A549 (cell line): ENCODE data around the gene CCDC38. TPM values are rescaled to one million over a fixed set of nuclear protein-coding genes. Genes with fewer than 3 reads are reported as not detected.

Experiments used
- ATAC-seq, 2 experiments: fragments of 200-7000 bp in 1 of 2; fragments of >200 bp in 1 of 2; cut with Nextera tagmentation in 1 of 2; cut with Tn5 transposase in 1 of 2; 3 replicates each; pipeline versions ENCODE4 v1.8.0 to v1.9.1; 2018 to 2020; ENCODE audit warnings: mild to moderate bottlenecking in 1 of 2, moderate library complexity in 1 of 2
- CTCF ChIA-PET: fragments of 300-600 bp; sonication (Branson Sonifier 250); formaldehyde crosslinking; extraction: SDS; loops from one replicate; lab custom pipeline; 2021; ENCODE audit warnings: antibody characterized with exemption, inconsistent platforms; lab: Yijun Ruan, JAX
- POLR2A ChIA-PET: fragments of 350-600 bp; formaldehyde crosslinking; extraction: SDS; loops from one replicate; lab custom pipeline; 2021; ENCODE audit warnings: antibody characterized with exemption, inconsistent platforms; lab: Yijun Ruan, JAX
- DNase-seq, 2 experiments: peaks; one replicate each; pipeline versions ENCODE4 v3.0.0 to v3.0.0-alpha.2; 2011 to 2016; ENCODE audit warnings: low read depth in 1 of 2, low spot score in 1 of 2
- FAIRE-seq: peaks from 2 replicates; lab custom pipeline; 2011; peaks lifted over from hg19 to GRCh38; lab: Jason Lieb, UNC
- H3K27ac ChIP-seq, 2 experiments: fragments of >200 bp; sonication (Bioruptor Twin); formaldehyde crosslinking; 3 replicates each; pipeline ENCODE4 v1.5.1; 2016 to 2017
- H3K4me1 ChIP-seq: fragments of >200 bp; sonication (Bioruptor Twin); formaldehyde crosslinking; 3 replicates; pipeline ENCODE4 v1.6.1; 2016
- H3K4me2 ChIP-seq: fragments of >200 bp; sonication (Bioruptor Twin); formaldehyde crosslinking; 3 replicates; pipeline ENCODE4 v1.6.1; 2016
- H3K4me3 ChIP-seq: fragments of >200 bp; sonication (Bioruptor Twin); formaldehyde crosslinking; 3 replicates; pipeline ENCODE4 v1.5.1; 2016
- H3K9me3 ChIP-seq: fragments of >200 bp; sonication (Bioruptor Twin); formaldehyde crosslinking; 3 replicates; pipeline ENCODE4 v1.6.1; 2016
- BHLHE40 ChIP-seq: IDR thresholded peaks from 2 replicates; pipeline ENCODE4 v1.6.1; 2012; ENCODE audit warnings: low read depth, low read length, inconsistent platforms
- CBX8 ChIP-seq: fragments of 200-600 bp; sonication (generic); IDR thresholded peaks from 2 replicates; pipeline ENCODE4 v1.6.1; 2016
- CHD4 ChIP-seq: fragments of 200-600 bp; sonication (generic); IDR thresholded peaks from 2 replicates; pipeline ENCODE4 v1.6.1; 2016; ENCODE audit warnings: antibody characterized with exemption, mild to moderate bottlenecking, borderline replicate concordance
- EP300 ChIP-seq, 2 experiments: fragments of >200 bp; sonication (Bioruptor Twin); formaldehyde crosslinking; IDR thresholded peaks; 2 replicates in 1 of 2; 3 replicates in 1 of 2; pipeline ENCODE4 v1.6.1; 2016 to 2017
- FOSB ChIP-seq: fragments of 250-450 bp; sonication (Bioruptor Pico); IDR thresholded peaks from 2 replicates; pipeline ENCODE4 v1.5.0; 2020; ENCODE audit warnings: mild to moderate bottlenecking, moderate library complexity
- FOSL2 ChIP-seq, 2 experiments: fragments of 450-650 bp in 1 of 2; fragments of >200 bp in 1 of 2; sonication (Bioruptor Twin) in 1 of 2; formaldehyde crosslinking; IDR thresholded peaks; 2 replicates each; pipeline versions ENCODE4 v1.5.0 to v1.6.1; 2016 to 2020; ENCODE audit warnings: mild to moderate bottlenecking in 1 of 2, moderate library complexity in 1 of 2
- FOXS1 ChIP-seq: fragments of 250-450 bp; sonication (Bioruptor Pico); IDR thresholded peaks from 2 replicates; pipeline ENCODE4 v1.5.0; 2020; ENCODE audit warnings: mild to moderate bottlenecking, moderate library complexity
- GATA3 ChIP-seq: IDR thresholded peaks from 2 replicates; pipeline ENCODE4 v1.6.1; 2012; ENCODE audit warnings: borderline replicate concordance
- HDAC2 ChIP-seq: fragments of 200-600 bp; sonication (generic); IDR thresholded peaks from 2 replicates; pipeline ENCODE4 v1.6.1; 2016
- HOXA7 ChIP-seq: fragments of 250-450 bp; sonication (Bioruptor Pico); IDR thresholded peaks from 2 replicates; pipeline ENCODE4 v1.5.0; 2020; ENCODE audit warnings: mild to moderate bottlenecking, moderate library complexity
- HOXB13 ChIP-seq: fragments of 250-450 bp; sonication (Bioruptor Pico); IDR thresholded peaks from 2 replicates; pipeline ENCODE4 v1.5.0; 2020; ENCODE audit warnings: low read depth, mild to moderate bottlenecking, moderate library complexity
- JUN ChIP-seq, 2 experiments: fragments of >200 bp; sonication (Bioruptor Twin); formaldehyde crosslinking; IDR thresholded peaks; 2 replicates in 1 of 2; 3 replicates in 1 of 2; pipeline ENCODE4 v1.6.1; 2016 to 2017
- JUNB ChIP-seq: fragments of >200 bp; sonication (Bioruptor Twin); formaldehyde crosslinking; IDR thresholded peaks from 2 replicates; pipeline ENCODE4 v1.6.1; 2016
- KDM1A ChIP-seq: fragments of 200-600 bp; sonication (generic); IDR thresholded peaks from 2 replicates; pipeline ENCODE4 v1.6.1; 2016; ENCODE audit warnings: low read depth, mild to moderate bottlenecking
- KDM5A ChIP-seq: fragments of 200-600 bp; sonication (generic); IDR thresholded peaks from 2 replicates; pipeline ENCODE4 v1.6.1; 2016; ENCODE audit warnings: antibody characterized with exemption, mild to moderate bottlenecking
- MAFK ChIP-seq: fragments of 450-650 bp; IDR thresholded peaks from 2 replicates; pipeline ENCODE4 v1.6.1; 2014; ENCODE audit not compliant: partially characterized antibody
- MAX ChIP-seq: IDR thresholded peaks from 2 replicates; pipeline ENCODE4 v1.6.1; 2012
- MAZ ChIP-seq: fragments of 150-350 bp; IDR thresholded peaks from 2 replicates; pipeline ENCODE4 v1.6.1; 2014; ENCODE audit warnings: antibody characterized with exemption, low read depth, low read length, borderline replicate concordance
- NPAS2 ChIP-seq: fragments of 250-450 bp; sonication (Bioruptor Pico); IDR thresholded peaks from 2 replicates; pipeline ENCODE4 v1.8.0; 2022; ENCODE audit warnings: mild to moderate bottlenecking, moderate library complexity, borderline replicate concordance
- PBX3 ChIP-seq: IDR thresholded peaks from 2 replicates; pipeline ENCODE4 v1.6.1; 2012
- POLR2A ChIP-seq: IDR thresholded peaks from 2 replicates; pipeline ENCODE4 v1.6.1; 2012; ENCODE audit warnings: mild to moderate bottlenecking, low read length
- POLR2AphosphoS2 ChIP-seq: conservative IDR thresholded peaks from 2 replicates; pipeline ENCODE4 v1.6.1; 2012; ENCODE audit warnings: low read length, improper control_type of control experiment, inconsistent platforms
- RAD21 ChIP-seq, 2 experiments: fragments of >200 bp in 1 of 2; sonication (Bioruptor Twin) in 1 of 2; formaldehyde crosslinking in 1 of 2; IDR thresholded peaks in 1 of 2; conservative IDR thresholded peaks in 1 of 2; 2 replicates in 1 of 2; 3 replicates in 1 of 2; pipeline ENCODE4 v1.6.1; 2012 to 2018; ENCODE audit warnings: inconsistent platforms in 1 of 2
- RFX5 ChIP-seq: fragments of 450-650 bp; IDR thresholded peaks from 2 replicates; pipeline ENCODE4 v1.7.1; 2014; ENCODE audit warnings: antibody characterized with exemption, mild to moderate bottlenecking, moderate library complexity
- SMC3 ChIP-seq: fragments of >200 bp; sonication (Bioruptor Twin); formaldehyde crosslinking; IDR thresholded peaks from 3 replicates; pipeline ENCODE4 v1.6.1; 2018; ENCODE audit warnings: inconsistent platforms
- SREBF2 ChIP-seq: fragments of 450-650 bp; IDR thresholded peaks from 2 replicates; pipeline ENCODE4 v1.6.1; 2014; ENCODE audit warnings: mild to moderate bottlenecking, moderate library complexity
- ZSCAN20 ChIP-seq: fragments of 250-450 bp; sonication (Bioruptor Pico); IDR thresholded peaks from 2 replicates; pipeline ENCODE4 v1.8.0; 2022; ENCODE audit warnings: mild to moderate bottlenecking, moderate library complexity
- WGBS: methylation state at CpG from one replicate; pipeline ENCODE4 v1.1.6; 2017; ENCODE audit errors: missing lambda C conversion rate; 5-methylcytosine and 5-hydroxymethylcytosine counted together
- polyA plus RNA-seq, 4 experiments: library from polyadenylated mRNA; depleted of rRNA in 3 of 4; stranded (reverse); fragments of >200 nt; fragmentation: RNase III in 1 of 4; extraction: RNeasy Plus Mini Kit Qiagen cat#74134 plus additional on column Dnase treatment in 1 of 4; gene quantifications; 2 replicates in 3 of 4; 3 replicates in 1 of 4; pipeline ENCODE4 v1.2.3, GENCODE V29; 2011 to 2017
- TF ChIP-seq, protein P1 (sequence below): fragments of 450-650 bp; IDR thresholded peaks from 2 replicates; pipeline ENCODE4 v1.6.1; 2014; ENCODE audit warnings: antibody characterized with exemption
- TF ChIP-seq, protein P2 (sequence below): fragments of 200-600 bp; sonication (generic); IDR thresholded peaks from 2 replicates; pipeline ENCODE4 v1.6.1; 2016; ENCODE audit warnings: antibody characterized with exemption, mild to moderate bottlenecking, moderate library complexity

The CCDC38 gene
- polyA plus RNA-seq, 2 of the 4 experiments (the other 2 are of a cell fraction) = 0.18 to 0.41 TPM

DNA sequence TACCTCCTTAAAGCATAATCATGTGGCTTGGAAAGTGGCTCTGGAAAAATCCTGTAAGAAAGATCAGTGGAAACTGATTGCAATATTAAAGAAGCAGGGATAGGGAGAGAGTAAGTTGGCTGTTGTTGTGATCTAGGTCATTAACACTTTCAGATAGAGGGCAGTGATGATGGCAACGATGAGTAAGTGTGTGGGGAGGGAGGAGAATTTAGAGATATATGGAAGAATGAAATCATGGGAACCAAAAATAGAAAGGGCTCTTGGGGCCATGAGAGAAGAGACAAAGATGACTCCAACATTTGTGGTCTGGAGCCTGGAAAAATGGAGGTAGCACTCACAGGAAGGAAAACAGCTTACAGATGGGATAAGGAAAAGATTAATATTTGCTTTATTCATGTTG is 60.3 kb downstream of the CCDC38 start:
- ATAC-seq (no peak), FAIRE-seq (no peak), DNase-seq (no peak)
- ChIA-PET CTCF (interaction anchor here (1.8 kb wide), 1 partner anchor 16 kb away, joined by 3 read pairs; no protein-coding TSS in a partner anchor), POLR2A (no interaction called here)
- Histone ChIP-seq H3K4me3 (no peak overlapping the region), H3K9me3 (peaks cover 3% of the 10 kb centered on the region; the same call in 1 of the 3 replicates), H3K4me1 (no peaks in the 10 kb centered on the region), H3K4me2 (no peak overlapping the region), H3K27ac (no peak overlapping the region)
- TF ChIP-seq ZSCAN20 (CRISPR knock-in tag) (no peak), SREBF2 (no peak)
- TF ChIP-seq, protein P1, sequence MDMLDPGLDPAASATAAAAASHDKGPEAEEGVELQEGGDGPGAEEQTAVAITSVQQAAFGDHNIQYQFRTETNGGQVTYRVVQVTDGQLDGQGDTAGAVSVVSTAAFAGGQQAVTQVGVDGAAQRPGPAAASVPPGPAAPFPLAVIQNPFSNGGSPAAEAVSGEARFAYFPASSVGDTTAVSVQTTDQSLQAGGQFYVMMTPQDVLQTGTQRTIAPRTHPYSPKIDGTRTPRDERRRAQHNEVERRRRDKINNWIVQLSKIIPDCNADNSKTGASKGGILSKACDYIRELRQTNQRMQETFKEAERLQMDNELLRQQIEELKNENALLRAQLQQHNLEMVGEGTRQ = no peak
- WGBS = 15% methylated on average over 1 of the region's 1 CpG

DNA sequence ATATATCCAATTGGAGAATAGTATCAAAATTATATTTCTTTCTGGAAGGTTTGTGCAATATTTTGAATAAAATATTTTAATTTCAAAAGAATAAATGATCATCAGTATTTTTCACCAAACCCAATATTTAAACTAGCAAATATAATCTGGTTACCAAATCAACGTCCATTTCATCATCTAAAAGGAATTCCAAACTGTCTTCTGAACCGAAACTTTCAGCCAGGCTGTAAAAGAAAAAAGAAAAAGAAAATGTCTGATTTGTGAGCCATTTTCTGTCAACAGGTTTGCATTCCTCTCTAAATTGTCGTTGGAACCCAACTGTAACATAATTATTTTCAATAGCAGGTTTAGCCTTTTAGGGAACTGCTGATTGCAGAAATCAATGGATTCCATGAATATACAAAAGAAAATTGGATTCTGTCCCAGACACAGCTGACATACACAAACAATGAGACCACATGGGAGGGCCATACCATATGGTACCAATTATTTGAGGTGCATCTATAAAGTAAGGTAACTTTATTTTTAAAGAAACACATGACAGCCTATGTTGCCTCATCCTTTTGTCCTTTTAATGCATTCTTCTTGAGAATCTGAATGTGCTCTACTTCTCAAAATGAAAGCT is 61.0 kb downstream of the CCDC38 start:
- no peak for FAIRE-seq
- no peak for DNase-seq
- no peaks in the 10 kb centered on the region for H3K4me1 ChIP-seq
- 70% methylated on average over 3 of the region's 3 CpGs for WGBS
- CTCF ChIA-PET = no interaction called here
- no peak overlapping the region for H3K4me2 ChIP-seq
- H3K9me3 ChIP-seq = peaks cover 3% of the 10 kb centered on the region; the same call in 1 of the 3 replicates
- no peak overlapping the region for H3K27ac ChIP-seq
- TF ChIP-seq POLR2A = no peak
- TF ChIP-seq MAFK = no peak
- TF ChIP-seq HOXB13 (CRISPR knock-in tag) = no peak
- no peak for TF ChIP-seq RAD21 (conservative IDR thresholded peaks at IDR 0.05 in 1 of 2, IDR thresholded peaks at IDR 0.05 in 1 of 2)
- TF ChIP-seq MAX = no peak
- no peak for TF ChIP-seq JUN (IDR thresholded peaks at IDR 0.05)
- no peak for TF ChIP-seq EP300 (IDR thresholded peaks at IDR 0.05)
- TF ChIP-seq KDM1A = no peak
- TF ChIP-seq HDAC2 = no peak
- TF ChIP-seq CHD4 = no peak
- no peak for TF ChIP-seq MAZ
- no peak for TF ChIP-seq CBX8
- no peak for TF ChIP-seq JUNB
- no peak for TF ChIP-seq PBX3
- TF ChIP-seq HOXA7 (CRISPR knock-in tag) = no peak
- no peak for TF ChIP-seq SMC3
- TF ChIP-seq RFX5 = no peak
- no peak for TF ChIP-seq FOSL2 (IDR thresholded peaks at IDR 0.05)
- TF ChIP-seq FOSL2 (CRISPR knock-in tag; IDR thresholded peaks at IDR 0.05) = no peak
- TF ChIP-seq FOXS1 (CRISPR knock-in tag) = no peak
- no peak for TF ChIP-seq NPAS2 (CRISPR knock-in tag)
- H3K4me3 ChIP-seq = no peak overlapping the region
- ATAC-seq = no peak
- POLR2A ChIA-PET = no interaction called here

DNA sequence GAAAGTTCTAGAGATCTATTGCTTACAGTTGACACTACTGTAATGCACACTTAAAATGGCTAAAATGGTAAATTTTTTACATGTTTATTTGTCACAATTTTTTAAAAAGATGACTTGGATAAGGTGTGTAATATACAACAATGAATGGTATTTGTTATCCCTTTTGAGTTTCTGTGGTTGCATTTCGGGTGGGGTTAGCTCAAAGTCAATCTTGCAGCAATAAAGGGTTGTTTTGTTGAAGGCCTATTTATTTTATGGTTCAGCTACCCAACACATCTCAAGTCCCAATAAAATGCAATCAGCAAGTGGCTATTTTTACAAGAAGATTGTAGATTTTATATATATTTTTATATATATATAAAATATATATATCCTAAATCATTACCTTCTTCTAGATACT is 61.5 kb downstream of the CCDC38 start:
- POLR2A ChIA-PET = no interaction called here
- Histone ChIP-seq H3K4me2 (no peak overlapping the region), H3K4me1 (no peaks in the 10 kb centered on the region), H3K9me3 (peaks cover 3% of the 10 kb centered on the region; the same call in 1 of the 3 replicates), H3K27ac (no peak overlapping the region), H3K4me3 (no peak overlapping the region)
- no peak for ATAC-seq
- FAIRE-seq = no peak
- CTCF ChIA-PET = no interaction called here
- 82% methylated on average over 1 of the region's 1 CpG for WGBS
- no peak for DNase-seq
- TF ChIP-seq GATA3 = no peak
- no peak for TF ChIP-seq FOSL2 (IDR thresholded peaks at IDR 0.05)
- no peak for TF ChIP-seq FOSL2 (CRISPR knock-in tag; IDR thresholded peaks at IDR 0.05)
- no peak for TF ChIP-seq BHLHE40
- TF ChIP-seq FOSB (CRISPR knock-in tag) = no peak
- TF ChIP-seq, protein P2, sequence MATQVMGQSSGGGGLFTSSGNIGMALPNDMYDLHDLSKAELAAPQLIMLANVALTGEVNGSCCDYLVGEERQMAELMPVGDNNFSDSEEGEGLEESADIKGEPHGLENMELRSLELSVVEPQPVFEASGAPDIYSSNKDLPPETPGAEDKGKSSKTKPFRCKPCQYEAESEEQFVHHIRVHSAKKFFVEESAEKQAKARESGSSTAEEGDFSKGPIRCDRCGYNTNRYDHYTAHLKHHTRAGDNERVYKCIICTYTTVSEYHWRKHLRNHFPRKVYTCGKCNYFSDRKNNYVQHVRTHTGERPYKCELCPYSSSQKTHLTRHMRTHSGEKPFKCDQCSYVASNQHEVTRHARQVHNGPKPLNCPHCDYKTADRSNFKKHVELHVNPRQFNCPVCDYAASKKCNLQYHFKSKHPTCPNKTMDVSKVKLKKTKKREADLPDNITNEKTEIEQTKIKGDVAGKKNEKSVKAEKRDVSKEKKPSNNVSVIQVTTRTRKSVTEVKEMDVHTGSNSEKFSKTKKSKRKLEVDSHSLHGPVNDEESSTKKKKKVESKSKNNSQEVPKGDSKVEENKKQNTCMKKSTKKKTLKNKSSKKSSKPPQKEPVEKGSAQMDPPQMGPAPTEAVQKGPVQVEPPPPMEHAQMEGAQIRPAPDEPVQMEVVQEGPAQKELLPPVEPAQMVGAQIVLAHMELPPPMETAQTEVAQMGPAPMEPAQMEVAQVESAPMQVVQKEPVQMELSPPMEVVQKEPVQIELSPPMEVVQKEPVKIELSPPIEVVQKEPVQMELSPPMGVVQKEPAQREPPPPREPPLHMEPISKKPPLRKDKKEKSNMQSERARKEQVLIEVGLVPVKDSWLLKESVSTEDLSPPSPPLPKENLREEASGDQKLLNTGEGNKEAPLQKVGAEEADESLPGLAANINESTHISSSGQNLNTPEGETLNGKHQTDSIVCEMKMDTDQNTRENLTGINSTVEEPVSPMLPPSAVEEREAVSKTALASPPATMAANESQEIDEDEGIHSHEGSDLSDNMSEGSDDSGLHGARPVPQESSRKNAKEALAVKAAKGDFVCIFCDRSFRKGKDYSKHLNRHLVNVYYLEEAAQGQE = no peak
- no peak for TF ChIP-seq NPAS2 (CRISPR knock-in tag)
- TF ChIP-seq POLR2AphosphoS2 = no peak
- TF ChIP-seq SREBF2 = no peak
- TF ChIP-seq ZSCAN20 (CRISPR knock-in tag) = no peak
- no peak for TF ChIP-seq KDM5A
